Sigmoid colon (tissue), 4 donors: ENCODE measurements around the gene TANGO2.

Experiments used
- CTCF ChIP-seq, 4 experiments: fragments of 450-650 bp in 3 of 4; fragments of 200-600 bp in 1 of 4; IDR thresholded peaks; one replicate each; pipeline ENCODE4 v1.5.1; 2016 to 2019; ENCODE audit warnings: antibody characterized with exemption in 4 of 4, mild to moderate bottlenecking in 3 of 4, moderate library complexity in 2 of 4
- EP300 ChIP-seq, 4 donors: sonication (generic); formaldehyde crosslinking; IDR thresholded peaks; one replicate each; pipeline ENCODE4 v1.6.1; 2017; ENCODE audit warnings: antibody characterized with exemption in 4 of 4
- POLR2A ChIP-seq, 2 donors: fragments of 450-650 bp; IDR thresholded peaks; one replicate each; pipeline ENCODE4 v1.6.1; 2016; ENCODE audit warnings: antibody characterized with exemption in 2 of 2, mild to moderate bottlenecking in 2 of 2, moderate library complexity in 2 of 2
- POLR2AphosphoS5 ChIP-seq, 4 donors: sonication (generic); formaldehyde crosslinking; IDR thresholded peaks; one replicate each; pipeline ENCODE4 v1.6.1; 2017; ENCODE audit warnings: antibody characterized with exemption in 4 of 4

DNA sequence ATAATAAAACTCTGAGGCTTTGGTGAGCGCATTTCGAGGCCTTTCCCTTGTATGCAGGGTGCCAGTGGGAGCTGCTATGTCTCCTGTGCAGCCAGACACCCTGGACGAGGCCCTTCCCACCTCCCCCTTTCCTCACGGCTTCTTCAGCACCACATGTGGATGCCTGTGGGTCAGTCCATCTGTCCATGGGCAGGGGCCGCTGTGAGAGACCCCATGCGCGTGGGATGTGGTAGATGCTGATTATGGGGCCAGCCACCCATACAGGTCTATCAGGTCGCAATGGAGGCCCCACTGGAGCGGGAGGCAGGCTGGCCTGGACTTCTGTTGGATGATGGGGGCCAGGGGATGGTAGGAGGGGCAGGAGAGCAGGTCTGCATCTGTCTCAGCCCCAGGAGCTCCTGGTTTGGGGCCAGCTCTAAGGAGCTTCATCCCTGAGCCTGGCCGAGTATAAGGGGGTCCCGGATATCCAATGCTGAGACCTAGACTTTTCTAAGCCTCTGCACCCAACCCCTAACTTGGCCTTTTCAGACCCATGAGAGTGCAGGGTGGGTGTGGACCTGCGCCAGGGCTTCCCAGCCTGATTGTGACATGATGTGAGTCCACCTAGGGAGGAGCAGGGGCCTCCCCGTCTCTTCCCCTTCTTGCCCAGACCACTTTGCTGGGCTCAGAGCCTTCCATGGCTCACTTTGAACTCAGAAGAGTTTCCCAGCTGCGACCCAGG lies 45.1 kb downstream of the TANGO2 start:
- TF ChIP-seq POLR2A (IDR thresholded peaks at IDR 0.05), result no peak
- no peak for TF ChIP-seq CTCF (IDR thresholded peaks at IDR 0.05)
- no peak for TF ChIP-seq POLR2AphosphoS5 (IDR thresholded peaks at IDR 0.05)
- TF ChIP-seq EP300 (IDR thresholded peaks at IDR 0.05), result no peak
